KMS-11 (cell line): ENCODE results near the gene CCDC171.
A peak's percentile ranks its signal among the peaks of the same experiment; 100 is the strongest.
"Not testable (repeated sequence)": the region's sequence is repeated elsewhere in the genome, so short reads cannot be mapped to it uniquely, and the experiment has no call there.

Experiments used
- H2AFZ ChIP-seq: fragments of 200-600 bp; sonication (generic); 2 replicates; pipeline ENCODE4 v1.6.1; 2016; ENCODE audit warnings: antibody characterized with exemption, mixed run types, low read depth
- H3K27ac ChIP-seq: fragments of 200-600 bp; sonication (generic); 2 replicates; pipeline ENCODE4 v1.6.1; 2016; ENCODE audit warnings: mild to moderate bottlenecking, mixed run types
- H3K27me3 ChIP-seq: fragments of 200-600 bp; sonication (generic); 2 replicates; pipeline ENCODE4 v1.6.1; 2017; ENCODE audit warnings: mild to moderate bottlenecking, low read depth, mixed run types, moderate library complexity; ENCODE audit not compliant: insufficient read depth
- H3K36me3 ChIP-seq: fragments of 200-600 bp; sonication (generic); 2 replicates; pipeline ENCODE4 v1.6.1; 2017; ENCODE audit warnings: mild to moderate bottlenecking, mixed run types; ENCODE audit not compliant: insufficient read depth
- H3K4me1 ChIP-seq: fragments of 200-600 bp; sonication (generic); 2 replicates; pipeline ENCODE4 v1.6.1; 2016; ENCODE audit warnings: mild to moderate bottlenecking, low read depth, mixed run types; ENCODE audit not compliant: poor library complexity, severe bottlenecking
- H3K4me2 ChIP-seq: fragments of 200-600 bp; sonication (generic); 2 replicates; pipeline ENCODE4 v1.7.0; 2016; ENCODE audit warnings: mild to moderate bottlenecking, mixed run types
- H3K4me3 ChIP-seq: fragments of 200-600 bp; sonication (generic); IDR thresholded peaks from 2 replicates; pipeline ENCODE4 v1.6.1; 2017; ENCODE audit warnings: low read depth, low read length, mixed read lengths; ENCODE audit not compliant: insufficient read depth
- H3K79me2 ChIP-seq: fragments of 200-600 bp; sonication (generic); 2 replicates; pipeline ENCODE4 v1.6.1; 2016; ENCODE audit warnings: low read depth, mixed run types; ENCODE audit not compliant: insufficient read depth
- H3K9ac ChIP-seq: fragments of 200-600 bp; sonication (generic); 2 replicates; pipeline ENCODE4 v1.6.1; 2016; ENCODE audit warnings: mild to moderate bottlenecking, mixed run types
- H4K20me1 ChIP-seq: fragments of 200-600 bp; sonication (generic); 2 replicates; pipeline ENCODE4 v1.6.1; 2016; ENCODE audit warnings: mild to moderate bottlenecking, mixed run types; ENCODE audit not compliant: insufficient read depth
- TF ChIP-seq, protein P1 (sequence below): fragments of 200-600 bp; sonication (generic); conservative IDR thresholded peaks from 2 replicates; pipeline ENCODE4 v1.6.1; 2017; ENCODE audit warnings: low read depth, mild to moderate bottlenecking, antibody characterized with exemption, low read length, moderate library complexity, mixed read lengths

Gene CCDC171

DNA sequence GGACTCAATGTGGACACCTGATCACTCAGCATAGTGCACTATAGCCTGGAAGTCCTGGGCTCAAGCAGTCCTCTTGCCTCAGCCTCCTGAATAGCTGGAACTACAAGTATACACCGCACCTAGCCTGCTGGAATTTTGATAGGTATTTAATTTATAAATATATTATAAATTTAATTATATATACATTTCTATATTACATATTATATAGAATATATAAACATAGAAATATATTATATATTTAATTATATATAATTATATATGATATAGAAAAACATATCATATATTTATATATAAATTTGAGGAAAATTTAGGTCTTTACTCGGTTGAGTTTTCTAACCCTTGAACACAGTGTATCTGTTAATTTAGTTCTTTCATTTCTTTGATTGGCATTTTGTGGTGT lies 26.9 kb upstream of the CCDC171 start:
- Histone ChIP-seq H3K4me1 (peaks cover 26% of the 10 kb centered on the region), H3K4me3 (no peak overlapping the region), H3K36me3 (no peaks in the 10 kb centered on the region), H3K27ac (no peak overlapping the region), H3K9ac (no peak overlapping the region; the same call in 1 of the 2 replicates), H3K27me3 (no peaks in the 10 kb centered on the region), H3K4me2 (no peak overlapping the region), H3K79me2 (no peaks in the 10 kb centered on the region), H4K20me1 (no peaks in the 10 kb centered on the region), H2AFZ (no peak overlapping the region)
- TF ChIP-seq, protein P1, sequence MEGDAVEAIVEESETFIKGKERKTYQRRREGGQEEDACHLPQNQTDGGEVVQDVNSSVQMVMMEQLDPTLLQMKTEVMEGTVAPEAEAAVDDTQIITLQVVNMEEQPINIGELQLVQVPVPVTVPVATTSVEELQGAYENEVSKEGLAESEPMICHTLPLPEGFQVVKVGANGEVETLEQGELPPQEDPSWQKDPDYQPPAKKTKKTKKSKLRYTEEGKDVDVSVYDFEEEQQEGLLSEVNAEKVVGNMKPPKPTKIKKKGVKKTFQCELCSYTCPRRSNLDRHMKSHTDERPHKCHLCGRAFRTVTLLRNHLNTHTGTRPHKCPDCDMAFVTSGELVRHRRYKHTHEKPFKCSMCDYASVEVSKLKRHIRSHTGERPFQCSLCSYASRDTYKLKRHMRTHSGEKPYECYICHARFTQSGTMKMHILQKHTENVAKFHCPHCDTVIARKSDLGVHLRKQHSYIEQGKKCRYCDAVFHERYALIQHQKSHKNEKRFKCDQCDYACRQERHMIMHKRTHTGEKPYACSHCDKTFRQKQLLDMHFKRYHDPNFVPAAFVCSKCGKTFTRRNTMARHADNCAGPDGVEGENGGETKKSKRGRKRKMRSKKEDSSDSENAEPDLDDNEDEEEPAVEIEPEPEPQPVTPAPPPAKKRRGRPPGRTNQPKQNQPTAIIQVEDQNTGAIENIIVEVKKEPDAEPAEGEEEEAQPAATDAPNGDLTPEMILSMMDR: no peak

DNA sequence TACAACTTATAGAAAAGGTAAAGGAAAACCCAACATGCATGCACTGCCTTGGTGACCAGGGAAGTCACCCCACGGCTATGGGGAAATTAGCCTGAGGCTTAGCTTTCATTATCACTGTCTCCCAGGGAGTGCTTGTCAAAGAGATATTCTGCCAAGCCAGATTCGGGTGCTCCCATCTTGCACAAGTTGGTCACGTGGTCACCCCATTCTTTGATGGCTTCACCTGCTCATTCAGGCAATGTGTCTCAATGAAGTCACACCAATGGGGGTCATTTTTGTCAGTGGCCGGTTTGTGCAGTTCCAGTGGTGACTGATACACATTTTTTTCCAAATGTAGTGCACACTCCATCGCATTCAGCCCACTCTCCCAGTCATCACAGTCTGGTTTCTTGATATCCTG lies 25.8 kb upstream of the CCDC171 start:
- peaks cover 37% of the 10 kb centered on the region for H3K4me1 ChIP-seq
- H3K9ac ChIP-seq, H3K4me2 ChIP-seq, H4K20me1 ChIP-seq, H3K4me3 ChIP-seq, H3K36me3 ChIP-seq, H3K27ac ChIP-seq, H3K79me2 ChIP-seq, H2AFZ ChIP-seq, H3K27me3 ChIP-seq: not testable (repeated sequence)

DNA sequence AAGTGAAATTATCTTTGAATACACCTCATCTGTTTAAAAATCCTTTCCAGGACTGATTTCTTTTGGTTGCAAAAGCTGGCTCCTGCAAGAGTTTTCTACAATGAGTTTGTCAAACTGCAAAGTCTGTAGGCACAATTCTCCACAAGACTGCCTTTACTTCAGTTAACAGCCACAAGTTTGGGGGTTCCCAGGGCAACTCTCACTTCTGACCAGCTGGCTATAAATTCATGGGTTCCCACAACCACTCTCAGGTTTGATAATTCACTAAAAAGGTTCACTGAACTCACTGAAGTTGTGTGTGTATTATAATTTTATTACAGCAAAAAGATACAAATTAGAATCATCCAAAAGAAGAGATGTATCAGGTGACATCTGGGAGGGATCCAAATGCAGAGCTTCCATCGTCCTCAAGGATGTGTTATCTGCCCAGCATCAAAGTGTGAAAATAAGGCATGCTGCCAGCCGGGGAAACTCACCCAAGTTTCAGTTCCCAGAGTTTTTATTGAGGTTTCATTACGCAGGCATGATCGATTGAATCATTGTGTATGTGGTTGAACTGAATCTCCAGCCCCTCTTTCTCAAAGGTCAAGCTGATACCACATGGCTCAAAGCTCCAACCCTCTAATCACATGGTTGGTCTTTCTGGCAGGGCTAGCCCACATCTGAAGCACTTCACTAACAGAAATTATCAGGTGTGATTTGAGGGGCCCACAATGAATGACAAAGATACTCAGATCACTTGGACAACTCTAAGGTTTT lies 23.1 kb upstream of the CCDC171 start:
- Histone ChIP-seq H3K4me3 (no peak overlapping the region), H3K4me1 (peaks cover 41% of the 10 kb centered on the region), H3K9ac (peak overlapping the region; percentile 11; the same call in 1 of the 2 replicates), H4K20me1 (no peaks in the 10 kb centered on the region), H3K27ac (peak overlapping the region; percentile 50; the same call in 1 of the 2 replicates), H3K79me2 (no peaks in the 10 kb centered on the region), H3K36me3 (no peaks in the 10 kb centered on the region), H3K4me2 (peak overlapping the region; percentile 37), H3K27me3 (no peaks in the 10 kb centered on the region), H2AFZ (peak overlapping the region; percentile 1; the same call in 1 of the 2 replicates)
- TF ChIP-seq, protein P1: no peak

DNA sequence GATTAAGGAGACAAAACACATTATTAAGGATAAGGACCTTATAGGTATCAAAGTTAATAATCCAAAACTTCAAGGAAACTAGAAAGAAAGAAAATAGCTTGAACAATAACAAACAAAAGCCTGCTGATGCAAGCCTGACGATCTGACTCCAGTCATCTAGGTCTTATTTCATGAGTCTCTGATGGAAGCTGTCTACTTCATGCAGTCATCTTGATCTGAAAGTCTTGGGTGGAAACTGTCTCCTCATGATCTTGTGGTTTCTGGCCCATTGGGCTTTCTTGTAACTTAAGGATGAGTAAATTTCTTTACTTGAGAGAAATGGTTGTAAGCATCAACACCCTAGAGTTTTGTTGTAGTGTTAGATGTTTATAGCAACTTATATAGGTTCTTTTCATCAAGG lies 21.5 kb upstream of the CCDC171 start:
- Histone ChIP-seq H3K4me1 (peaks cover 41% of the 10 kb centered on the region), H4K20me1 (no peaks in the 10 kb centered on the region), H3K27me3 (no peaks in the 10 kb centered on the region), H3K4me3 (no peak overlapping the region), H3K79me2 (no peaks in the 10 kb centered on the region), H3K27ac (no peak overlapping the region), H3K4me2 (no peak overlapping the region), H2AFZ (no peak overlapping the region), H3K36me3 (no peaks in the 10 kb centered on the region), H3K9ac (no peak overlapping the region)
- TF ChIP-seq, protein P1: no peak

DNA sequence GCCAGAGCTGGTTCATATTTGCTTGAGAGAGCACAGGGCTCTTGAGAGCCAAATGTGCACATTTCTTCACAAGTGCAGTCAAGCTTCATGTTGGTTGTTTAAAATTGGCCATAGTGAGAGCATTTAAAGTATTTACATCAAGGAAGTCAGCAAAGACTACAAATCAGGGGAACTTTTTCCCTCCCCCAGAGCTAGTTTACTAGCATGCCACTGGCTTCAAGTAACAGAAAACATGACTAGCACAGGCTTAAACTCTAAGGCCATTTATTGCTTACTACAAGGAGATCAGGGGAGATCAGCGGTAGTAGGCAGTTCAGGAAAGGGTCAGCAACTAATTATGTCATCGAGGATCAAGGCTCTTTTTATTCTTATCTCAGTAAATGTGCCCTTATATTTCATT lies 11.0 kb upstream of the CCDC171 start:
- Histone ChIP-seq H2AFZ (no peak overlapping the region), H3K36me3 (no peaks in the 10 kb centered on the region)

More for the DNA sequence above, 11.0 kb upstream of the CCDC171 start:
- Histone ChIP-seq H3K4me1 (no peaks in the 10 kb centered on the region), H4K20me1 (no peaks in the 10 kb centered on the region), H3K4me3 (no peak overlapping the region), H3K4me2 (no peak overlapping the region), H3K9ac (no peak overlapping the region), H3K79me2 (no peaks in the 10 kb centered on the region), H3K27ac (no peak overlapping the region), H3K27me3 (no peaks in the 10 kb centered on the region)
- TF ChIP-seq, protein P1: no peak
